RWPE1 (cell line): Measurements from ENCODE around the gene PRAF2.

ENCODE experiments used
- CTCF ChIA-PET: fragments of 350-600 bp; sonication (Branson Sonifier 250); formaldehyde crosslinking; extraction: SDS; loops from one replicate; lab custom pipeline; 2021; lab: Yijun Ruan, JAX
- POLR2A ChIA-PET: fragments of 400-600 bp; formaldehyde crosslinking; extraction: SDS; loops from one replicate; lab custom pipeline; 2020; ENCODE audit warnings: antibody characterized with exemption; ENCODE audit not compliant: low non-redundant PET; lab: Yijun Ruan, JAX
- DNase-seq: peaks from one replicate; pipeline ENCODE4 v3.0.0; 2012; ENCODE audit warnings: low spot score
- H3K27ac ChIP-seq: fragments of 450-650 bp; 2 replicates; pipeline ENCODE4 v1.5.1; 2017
- TF ChIP-seq, protein P1 (sequence below): fragments of 450-650 bp; conservative IDR thresholded peaks from 2 replicates; pipeline ENCODE4 v1.5.1; 2017; ENCODE audit warnings: low read depth, mild to moderate bottlenecking

PRAF2 gene

DNA sequence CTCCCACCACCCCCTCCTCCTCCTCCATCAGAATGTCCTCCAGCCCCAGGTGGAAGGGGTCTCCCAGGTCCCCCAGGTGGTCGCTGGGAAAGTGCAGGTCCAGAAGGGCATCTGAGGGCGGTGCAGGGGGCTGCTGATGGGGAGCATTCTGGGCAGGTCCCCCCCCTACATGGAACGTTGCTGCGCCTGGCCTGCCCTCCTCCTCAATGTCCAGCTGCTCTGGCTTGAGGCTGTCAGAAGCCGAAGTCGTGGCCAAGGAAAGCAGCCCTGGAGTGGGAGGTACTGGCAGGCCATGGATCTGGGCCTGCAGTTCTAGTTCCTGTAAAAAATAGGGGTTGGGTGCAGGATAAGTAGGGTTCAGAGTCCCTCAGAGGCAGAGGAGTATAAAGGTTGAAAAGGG, 43.5 kb downstream of the PRAF2 start:
- H3K27ac ChIP-seq, result no peak overlapping the region; the same call in 1 of the 2 replicates
- CTCF ChIA-PET, result no interaction called here
- POLR2A ChIA-PET, result no interaction called here
- TF ChIP-seq, protein P1, sequence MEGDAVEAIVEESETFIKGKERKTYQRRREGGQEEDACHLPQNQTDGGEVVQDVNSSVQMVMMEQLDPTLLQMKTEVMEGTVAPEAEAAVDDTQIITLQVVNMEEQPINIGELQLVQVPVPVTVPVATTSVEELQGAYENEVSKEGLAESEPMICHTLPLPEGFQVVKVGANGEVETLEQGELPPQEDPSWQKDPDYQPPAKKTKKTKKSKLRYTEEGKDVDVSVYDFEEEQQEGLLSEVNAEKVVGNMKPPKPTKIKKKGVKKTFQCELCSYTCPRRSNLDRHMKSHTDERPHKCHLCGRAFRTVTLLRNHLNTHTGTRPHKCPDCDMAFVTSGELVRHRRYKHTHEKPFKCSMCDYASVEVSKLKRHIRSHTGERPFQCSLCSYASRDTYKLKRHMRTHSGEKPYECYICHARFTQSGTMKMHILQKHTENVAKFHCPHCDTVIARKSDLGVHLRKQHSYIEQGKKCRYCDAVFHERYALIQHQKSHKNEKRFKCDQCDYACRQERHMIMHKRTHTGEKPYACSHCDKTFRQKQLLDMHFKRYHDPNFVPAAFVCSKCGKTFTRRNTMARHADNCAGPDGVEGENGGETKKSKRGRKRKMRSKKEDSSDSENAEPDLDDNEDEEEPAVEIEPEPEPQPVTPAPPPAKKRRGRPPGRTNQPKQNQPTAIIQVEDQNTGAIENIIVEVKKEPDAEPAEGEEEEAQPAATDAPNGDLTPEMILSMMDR, result no peak
- no peak for DNase-seq

- ChIA-PET CTCF (no interaction called here), POLR2A (no interaction called here)
- peak; percentile 79 for DNase-seq
- TF ChIP-seq, protein P1, result no peak
- H3K27ac ChIP-seq, result peak overlapping the region; percentile 21
Measured at GRCh38 chrX:49029876-49030275, 43.9 kb downstream of the PRAF2 start.
